Prostate gland (tissue), 2 donors: ENCODE results near the gene STAMBPL1.

ENCODE experiments used
- POLR2AphosphoS5 ChIP-seq: sonication (generic); formaldehyde crosslinking; IDR thresholded peaks from one replicate; pipeline ENCODE4 v1.6.1; 2017; ENCODE audit warnings: antibody characterized with exemption
- TF ChIP-seq, protein P1 (sequence below), 4 experiments: fragments of 200-600 bp in 2 of 4; fragments of 450-650 bp in 2 of 4; sonication (generic) in 2 of 4; IDR thresholded peaks; 1 replicate in 3 of 4; 2 replicates in 1 of 4; pipeline ENCODE4 v1.5.1; 2016 to 2019; ENCODE audit warnings: antibody characterized with exemption in 4 of 4, mild to moderate bottlenecking in 2 of 4, moderate library complexity in 2 of 4

DNA sequence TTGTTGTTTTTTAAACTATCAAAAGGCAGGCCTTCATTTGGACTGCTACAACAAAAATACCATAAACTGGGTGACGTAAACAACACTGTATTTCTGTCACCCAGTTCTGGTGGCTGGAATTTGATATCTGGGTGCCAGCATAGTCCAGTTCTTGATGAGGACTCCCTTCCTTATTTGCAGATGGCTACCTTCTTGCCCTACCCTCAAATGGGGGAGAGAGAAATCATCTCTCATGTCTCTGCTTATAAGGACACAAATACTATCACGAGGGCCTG, 47.3 kb downstream of the STAMBPL1 start:
- TF ChIP-seq, protein P1, sequence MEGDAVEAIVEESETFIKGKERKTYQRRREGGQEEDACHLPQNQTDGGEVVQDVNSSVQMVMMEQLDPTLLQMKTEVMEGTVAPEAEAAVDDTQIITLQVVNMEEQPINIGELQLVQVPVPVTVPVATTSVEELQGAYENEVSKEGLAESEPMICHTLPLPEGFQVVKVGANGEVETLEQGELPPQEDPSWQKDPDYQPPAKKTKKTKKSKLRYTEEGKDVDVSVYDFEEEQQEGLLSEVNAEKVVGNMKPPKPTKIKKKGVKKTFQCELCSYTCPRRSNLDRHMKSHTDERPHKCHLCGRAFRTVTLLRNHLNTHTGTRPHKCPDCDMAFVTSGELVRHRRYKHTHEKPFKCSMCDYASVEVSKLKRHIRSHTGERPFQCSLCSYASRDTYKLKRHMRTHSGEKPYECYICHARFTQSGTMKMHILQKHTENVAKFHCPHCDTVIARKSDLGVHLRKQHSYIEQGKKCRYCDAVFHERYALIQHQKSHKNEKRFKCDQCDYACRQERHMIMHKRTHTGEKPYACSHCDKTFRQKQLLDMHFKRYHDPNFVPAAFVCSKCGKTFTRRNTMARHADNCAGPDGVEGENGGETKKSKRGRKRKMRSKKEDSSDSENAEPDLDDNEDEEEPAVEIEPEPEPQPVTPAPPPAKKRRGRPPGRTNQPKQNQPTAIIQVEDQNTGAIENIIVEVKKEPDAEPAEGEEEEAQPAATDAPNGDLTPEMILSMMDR (IDR thresholded peaks at IDR 0.05): no peak
- TF ChIP-seq POLR2AphosphoS5: no peak
